Peyer's patch (tissue), 4 donors: ENCODE data around the gene ZNF45.

ENCODE experiments used
- POLR2A ChIP-seq, 2 donors: fragments of 450-650 bp; IDR thresholded peaks; one replicate each; pipeline ENCODE4 v1.5.1; 2017; ENCODE audit warnings: antibody characterized with exemption in 2 of 2, mild to moderate bottlenecking in 2 of 2, moderate library complexity in 2 of 2
- TF ChIP-seq, protein P1 (sequence below), 6 experiments: fragments of 450-650 bp in 4 of 6; fragments of 200-600 bp in 2 of 6; sonication (generic) in 1 of 6; IDR thresholded peaks; one replicate each; pipeline ENCODE4 v1.5.1; 2017 to 2019; ENCODE audit warnings: antibody characterized with exemption in 6 of 6, mild to moderate bottlenecking in 3 of 6, moderate library complexity in 1 of 6

DNA sequence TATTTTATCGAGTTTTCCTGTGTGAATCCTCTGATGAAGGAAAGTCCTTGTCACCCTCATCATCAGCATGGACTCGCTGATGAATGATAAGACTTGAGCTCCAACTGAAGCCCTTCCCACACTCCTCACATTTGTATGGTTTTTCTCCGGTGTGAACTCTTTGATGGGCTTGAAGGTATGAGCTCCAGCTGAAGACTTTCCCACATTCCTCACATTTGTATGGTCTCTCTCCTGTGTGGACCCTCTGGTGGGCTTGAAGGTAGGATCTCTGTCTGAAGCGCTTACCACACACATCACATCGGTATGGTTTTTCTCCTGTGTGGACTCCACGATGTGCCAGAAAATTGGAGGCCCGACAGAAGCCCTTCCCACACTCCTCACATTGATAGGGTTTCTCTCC is 21.7 kb downstream of the ZNF45 start:
- TF ChIP-seq, protein P1, sequence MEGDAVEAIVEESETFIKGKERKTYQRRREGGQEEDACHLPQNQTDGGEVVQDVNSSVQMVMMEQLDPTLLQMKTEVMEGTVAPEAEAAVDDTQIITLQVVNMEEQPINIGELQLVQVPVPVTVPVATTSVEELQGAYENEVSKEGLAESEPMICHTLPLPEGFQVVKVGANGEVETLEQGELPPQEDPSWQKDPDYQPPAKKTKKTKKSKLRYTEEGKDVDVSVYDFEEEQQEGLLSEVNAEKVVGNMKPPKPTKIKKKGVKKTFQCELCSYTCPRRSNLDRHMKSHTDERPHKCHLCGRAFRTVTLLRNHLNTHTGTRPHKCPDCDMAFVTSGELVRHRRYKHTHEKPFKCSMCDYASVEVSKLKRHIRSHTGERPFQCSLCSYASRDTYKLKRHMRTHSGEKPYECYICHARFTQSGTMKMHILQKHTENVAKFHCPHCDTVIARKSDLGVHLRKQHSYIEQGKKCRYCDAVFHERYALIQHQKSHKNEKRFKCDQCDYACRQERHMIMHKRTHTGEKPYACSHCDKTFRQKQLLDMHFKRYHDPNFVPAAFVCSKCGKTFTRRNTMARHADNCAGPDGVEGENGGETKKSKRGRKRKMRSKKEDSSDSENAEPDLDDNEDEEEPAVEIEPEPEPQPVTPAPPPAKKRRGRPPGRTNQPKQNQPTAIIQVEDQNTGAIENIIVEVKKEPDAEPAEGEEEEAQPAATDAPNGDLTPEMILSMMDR (IDR thresholded peaks at IDR 0.05) = no peak
- TF ChIP-seq POLR2A (IDR thresholded peaks at IDR 0.05) = no peak
